GM23338 (cell line): ENCODE measurements around the gene LYZL2. TPM values are rescaled to one million over a fixed set of nuclear protein-coding genes. Genes with fewer than 3 reads are reported as not detected.

Source experiments
- ATAC-seq: fragments of 200-7000 bp; cut with Tn5 transposase; 3 replicates; pipeline ENCODE4 v1.9.1; 2020
- DNase-seq: peaks from one replicate; pipeline ENCODE4 v3.0.0-alpha.2; 2015; ENCODE audit warnings: low spot score
- H2AFZ ChIP-seq: fragments of 200-600 bp; sonication (generic); 2 replicates; pipeline ENCODE4 v1.8.0; 2016; ENCODE audit warnings: antibody characterized with exemption, mild to moderate bottlenecking, moderate library complexity
- H3F3A ChIP-seq: fragments of 200-600 bp; sonication (generic); replicated peaks from 2 replicates; pipeline ENCODE4 v1.8.0; 2017; ENCODE audit warnings: antibody characterized with exemption, mixed run types, low read depth
- H3K27ac ChIP-seq: fragments of 200-600 bp; sonication (generic); 2 replicates; pipeline ENCODE4 v1.6.1; 2016; ENCODE audit warnings: low read depth
- H3K27me3 ChIP-seq: fragments of 200-600 bp; sonication (generic); 2 replicates; pipeline ENCODE4 v1.8.0; 2016; ENCODE audit warnings: mild to moderate bottlenecking, mixed run types, moderate library complexity; ENCODE audit not compliant: insufficient read depth
- H3K36me3 ChIP-seq: fragments of 200-600 bp; sonication (generic); 2 replicates; pipeline ENCODE4 v1.8.0; 2016; ENCODE audit warnings: mild to moderate bottlenecking; ENCODE audit not compliant: insufficient read depth
- H3K4me1 ChIP-seq: fragments of 200-600 bp; sonication (generic); 2 replicates; pipeline ENCODE4 v1.8.0; 2016; ENCODE audit warnings: mild to moderate bottlenecking, moderate library complexity; ENCODE audit not compliant: insufficient read depth
- H3K4me2 ChIP-seq: fragments of 200-600 bp; sonication (generic); 2 replicates; pipeline ENCODE4 v1.7.1; 2017; ENCODE audit warnings: mixed run types
- H3K4me3 ChIP-seq: fragments of 200-600 bp; sonication (generic); 2 replicates; pipeline ENCODE4 v1.6.1; 2016; ENCODE audit warnings: mixed run types
- H3K79me2 ChIP-seq: fragments of 200-600 bp; sonication (generic); replicated peaks from 2 replicates; pipeline ENCODE4 v1.8.0; 2017; ENCODE audit warnings: mild to moderate bottlenecking; ENCODE audit not compliant: insufficient read depth
- H3K9me2 ChIP-seq: fragments of 200-600 bp; sonication (generic); 2 replicates; pipeline ENCODE4 v1.8.0; 2017; ENCODE audit not compliant: insufficient read depth
- H4K20me1 ChIP-seq: fragments of 200-600 bp; sonication (generic); replicated peaks from 2 replicates; pipeline ENCODE4 v1.8.0; 2017; ENCODE audit warnings: mild to moderate bottlenecking; ENCODE audit not compliant: insufficient read depth
- H3K27ac Mint-ChIP-seq: 2 replicates; pipeline ENCODE4 v1.8.0; 2020; ENCODE audit warnings: inconsistent platforms, mild to moderate bottlenecking, moderate library complexity, mixed read lengths
- H3K27me3 Mint-ChIP-seq: 3 replicates; pipeline ENCODE4 v1.8.0; 2022; ENCODE audit warnings: low read depth, mild to moderate bottlenecking, moderate library complexity, mixed read lengths, inconsistent platforms; ENCODE audit not compliant: insufficient read depth, poor library complexity
- H3K36me3 Mint-ChIP-seq: 3 replicates; pipeline ENCODE4 v1.8.0; 2021; ENCODE audit warnings: low read depth, mild to moderate bottlenecking, inconsistent platforms, moderate library complexity, mixed read lengths
- H3K4me1 Mint-ChIP-seq: 3 replicates; pipeline ENCODE4 v1.8.0; 2020; ENCODE audit warnings: mild to moderate bottlenecking, inconsistent platforms, mixed read lengths
- H3K4me3 Mint-ChIP-seq: 3 replicates; pipeline ENCODE4 v1.8.0; 2021; ENCODE audit warnings: moderate library complexity, mild to moderate bottlenecking, inconsistent platforms, mixed read lengths
- H3K9me3 Mint-ChIP-seq: 3 replicates; pipeline ENCODE4 v1.8.0; 2020; ENCODE audit warnings: moderate library complexity, mild to moderate bottlenecking, inconsistent platforms, mixed read lengths
- CREB1 ChIP-seq: fragments of 250-450 bp; sonication (Bioruptor Pico); IDR thresholded peaks from 2 replicates; pipeline ENCODE4 v1.5.0; 2020; ENCODE audit warnings: low read depth, mild to moderate bottlenecking, moderate library complexity
- CTCF ChIP-seq, 2 experiments: fragments of 200-600 bp in 1 of 2; sonication (generic) in 1 of 2; conservative IDR thresholded peaks; 2 replicates each; pipeline versions ENCODE4 v1.5.1 to v1.6.1; 2016 to 2017; ENCODE audit warnings: antibody characterized with exemption in 2 of 2, low read depth in 2 of 2, mild to moderate bottlenecking in 2 of 2, moderate library complexity in 1 of 2
- ETS1 ChIP-seq: IDR thresholded peaks from 2 replicates; pipeline ENCODE4 v1.6.1; 2016; ENCODE audit warnings: antibody characterized with exemption
- EZH2 ChIP-seq: fragments of 200-600 bp; sonication (generic); IDR thresholded peaks from one replicate; pipeline ENCODE4 v1.8.0; 2017; ENCODE audit warnings: antibody characterized with exemption, mild to moderate bottlenecking, low read depth; ENCODE audit not compliant: unreplicated experiment
- EZH2phosphoT487 ChIP-seq: fragments of 200-600 bp; sonication (generic); IDR thresholded peaks from one replicate; pipeline ENCODE4 v1.8.1; 2018; ENCODE audit warnings: antibody characterized with exemption; ENCODE audit not compliant: unreplicated experiment
- JUNB ChIP-seq: IDR thresholded peaks from one replicate; pipeline ENCODE4 v1.6.1; 2016; ENCODE audit warnings: antibody characterized with exemption; ENCODE audit not compliant: unreplicated experiment
- NANOG ChIP-seq: IDR thresholded peaks from 2 replicates; pipeline ENCODE4 v1.6.1; 2016; ENCODE audit warnings: antibody characterized with exemption, borderline replicate concordance
- POLR2AphosphoS5 ChIP-seq: IDR thresholded peaks from 2 replicates; pipeline ENCODE4 v1.6.1; 2016; ENCODE audit warnings: antibody characterized with exemption, low read depth
- REST ChIP-seq: IDR thresholded peaks from one replicate; pipeline ENCODE4 v1.6.1; 2018; ENCODE audit warnings: antibody characterized with exemption; ENCODE audit not compliant: unreplicated experiment
- STAT1 ChIP-seq: IDR thresholded peaks from one replicate; pipeline ENCODE4 v1.6.1; 2016; ENCODE audit warnings: antibody characterized with exemption; ENCODE audit not compliant: unreplicated experiment
- ZNF114 ChIP-seq: fragments of 250-450 bp; sonication (Bioruptor Pico); IDR thresholded peaks from 2 replicates; pipeline ENCODE4 v1.5.0; 2020; ENCODE audit warnings: mild to moderate bottlenecking, moderate library complexity
- ZNF331 ChIP-seq: fragments of 250-450 bp; sonication (Bioruptor Pico); IDR thresholded peaks from 2 replicates; pipeline ENCODE4 v1.5.0; 2020; ENCODE audit warnings: low read depth, mild to moderate bottlenecking, moderate library complexity
- ZNF462 ChIP-seq: fragments of 250-450 bp; sonication (Bioruptor Pico); IDR thresholded peaks from 2 replicates; pipeline ENCODE4 v1.5.0; 2020; ENCODE audit warnings: mild to moderate bottlenecking, moderate library complexity
- polyA plus RNA-seq: library from polyadenylated mRNA; unstranded; fragments of >200 nt; fragmentation: Nextera tagmentation; extraction: Ambion mirVana; gene quantifications from 2 replicates; pipeline ENCODE4 v1.2.1, GENCODE V29; 2016
- total RNA-seq: library from RNA; depleted of rRNA; stranded (reverse); fragments of >200 nt; shearing (Covaris generic); gene quantifications from 2 replicates; pipeline ENCODE4 v1.2.3, GENCODE V29; 2014

The LYZL2 gene
- total and polyA plus RNA-seq, 2 experiments from 2014 or later = not detected

GRCh38 chr10:30606313-30606712 lies 23.2 kb downstream of the LYZL2 start:
- Histone ChIP-seq H3K36me3 (no peaks in the 10 kb centered on the region), H2AFZ (no peak overlapping the region), H3K79me2 (no peaks in the 10 kb centered on the region), H3K27me3 (no peaks in the 10 kb centered on the region), H3K9me2 (no peaks in the 10 kb centered on the region), H3F3A (no peaks in the 10 kb centered on the region), H4K20me1 (no peaks in the 10 kb centered on the region), H3K4me1 (no peaks in the 10 kb centered on the region), H3K27ac (no peak overlapping the region), H3K4me3 (no peak overlapping the region), H3K4me2 (no peak overlapping the region)
- H3K27ac Mint-ChIP-seq = no peak overlapping the region
- no peak overlapping the region for H3K4me3 Mint-ChIP-seq
- no peak for DNase-seq
- H3K4me1 Mint-ChIP-seq = peaks cover 12% of the 10 kb centered on the region
- H3K36me3 Mint-ChIP-seq = peaks cover 4% of the 10 kb centered on the region; the same call in 1 of the 3 replicates
- H3K9me3 Mint-ChIP-seq = peaks cover 5% of the 10 kb centered on the region; the same call in 2 of the 3 replicates
- peaks cover 16% of the 10 kb centered on the region for H3K27me3 Mint-ChIP-seq
- TF ChIP-seq STAT1 = no peak
- TF ChIP-seq ZNF331 (CRISPR knock-in tag) = no peak
- TF ChIP-seq NANOG = no peak
- no peak for TF ChIP-seq REST
- no peak for TF ChIP-seq CREB1 (CRISPR knock-in tag)
- TF ChIP-seq JUNB = no peak
- TF ChIP-seq ETS1 = no peak
- TF ChIP-seq ZNF462 (CRISPR knock-in tag) = no peak
- no peak for TF ChIP-seq POLR2AphosphoS5
- no peak for TF ChIP-seq ZNF114 (CRISPR knock-in tag)
- no peak for TF ChIP-seq EZH2
- TF ChIP-seq EZH2phosphoT487 = no peak
- TF ChIP-seq CTCF (conservative IDR thresholded peaks at IDR 0.05; ENCODE audit: low read depth in 2 of 2) = no peak
- ATAC-seq = no peak
